ENCODE data around the gene MAGEA9B.
"Not testable (repeated sequence)": the region's sequence is repeated elsewhere in the genome, so short reads cannot be mapped to it uniquely, and the experiment has no call there.

MAGEA9B gene

GRCh38 chrX:149585631-149586030 is 1.6 kb downstream of the MAGEA9B start:
- H3K27ac ChIP-seq; CTCF ChIA-PET; DNase-seq (ENCODE audit: low spot score); POLR2A ChIA-PET (ENCODE audit: low non-redundant PET): not testable (repeated sequence)

- POLR2A ChIA-PET (ENCODE audit: low non-redundant PET); DNase-seq (ENCODE audit: low spot score); H3K27ac ChIP-seq; CTCF ChIA-PET: not testable (repeated sequence)
Measured at GRCh38 chrX:149573456-149573855, 13.8 kb downstream of the MAGEA9B start.

- no peak overlapping the region for H3K27ac ChIP-seq
- DNase-seq (ENCODE audit: low spot score), result no peak
- no peak for TF ChIP-seq CTCF (conservative IDR thresholded peaks at IDR 0.05; ENCODE audit: low read depth)
- CTCF ChIA-PET, result no interaction called here
- POLR2A ChIA-PET (ENCODE audit: low non-redundant PET), result no interaction called here
Measured at GRCh38 chrX:149572743-149573142, 14.5 kb downstream of the MAGEA9B start.

- ChIA-PET POLR2A (ENCODE audit: low non-redundant PET) (no interaction called here), CTCF (no interaction called here)
- no peak for DNase-seq (ENCODE audit: low spot score)
- no peak for TF ChIP-seq CTCF (conservative IDR thresholded peaks at IDR 0.05; ENCODE audit: low read depth)
- no peak overlapping the region for H3K27ac ChIP-seq
Measured at GRCh38 chrX:149571770-149572169, 15.5 kb downstream of the MAGEA9B start.

GRCh38 chrX:149570668-149571067 is 16.6 kb downstream of the MAGEA9B start:
- peak; percentile 13 for DNase-seq (ENCODE audit: low spot score)
- no peak overlapping the region for H3K27ac ChIP-seq
- no peak for TF ChIP-seq CTCF (conservative IDR thresholded peaks at IDR 0.05; ENCODE audit: low read depth)
- ChIA-PET POLR2A (ENCODE audit: low non-redundant PET) (no interaction called here), CTCF (interaction anchor here (0.6 kb wide), 1 partner anchor 74 kb away, joined by 3 read pairs; no protein-coding TSS in a partner anchor)

GRCh38 chrX:149569770-149570169 is 17.5 kb downstream of the MAGEA9B start:
- POLR2A ChIA-PET (ENCODE audit: low non-redundant PET), result no interaction called here
- no peak for TF ChIP-seq CTCF (conservative IDR thresholded peaks at IDR 0.05; ENCODE audit: low read depth)
- DNase-seq (ENCODE audit: low spot score), result no peak
- no peak overlapping the region for H3K27ac ChIP-seq
- CTCF ChIA-PET, result no interaction called here

GRCh38 chrX:149568701-149569296 is 18.5 kb downstream of the MAGEA9B start:
- CTCF ChIA-PET, result no interaction called here
- POLR2A ChIA-PET (ENCODE audit: low non-redundant PET), result no interaction called here
- TF ChIP-seq CTCF (conservative IDR thresholded peaks at IDR 0.05; ENCODE audit: low read depth), result no peak
- no peak overlapping the region for H3K27ac ChIP-seq
- DNase-seq (ENCODE audit: low spot score), result no peak

Data from RWPE1 (cell line).